PFSK-1 (cell line): ENCODE results near the gene KCNJ15.

ENCODE experiments used
- POLR2AphosphoS5 ChIP-seq: IDR thresholded peaks from 2 replicates; pipeline ENCODE4 v1.6.1; 2012; ENCODE audit warnings: low read depth, mild to moderate bottlenecking, control low read depth, low read length, moderate library complexity
- TF ChIP-seq, protein P1 (sequence below), 2 experiments: IDR thresholded peaks; 2 replicates each; pipeline versions ENCODE4 v1.6.1 to v1.8.0; 2011 to 2012; ENCODE audit warnings: low read depth in 2 of 2, low read length in 2 of 2, control low read depth in 1 of 2, inconsistent platforms in 1 of 2, mild to moderate bottlenecking in 1 of 2, moderate library complexity in 1 of 2; ENCODE audit not compliant: insufficient read depth in 1 of 2

DNA sequence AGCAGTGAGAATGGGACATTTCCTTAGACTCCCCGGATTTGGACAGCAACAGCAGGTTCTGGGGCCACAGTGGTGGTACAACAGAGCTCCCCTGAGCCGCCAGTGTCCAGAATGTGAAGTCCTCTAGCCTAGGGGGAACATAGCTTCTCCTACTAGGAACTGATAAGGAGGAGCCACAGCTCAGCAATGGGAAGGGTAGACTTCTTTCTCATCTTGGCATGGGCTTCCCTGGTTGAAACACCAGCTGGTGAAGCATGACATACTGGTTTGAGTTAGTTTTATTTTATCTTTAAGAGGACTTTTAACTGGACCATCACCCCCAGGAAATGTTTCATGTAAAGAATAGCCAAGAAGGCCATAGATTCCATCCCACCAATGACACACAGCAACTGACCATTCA, 68.4 kb downstream of the KCNJ15 start:
- no peak for TF ChIP-seq POLR2AphosphoS5
- TF ChIP-seq, protein P1, sequence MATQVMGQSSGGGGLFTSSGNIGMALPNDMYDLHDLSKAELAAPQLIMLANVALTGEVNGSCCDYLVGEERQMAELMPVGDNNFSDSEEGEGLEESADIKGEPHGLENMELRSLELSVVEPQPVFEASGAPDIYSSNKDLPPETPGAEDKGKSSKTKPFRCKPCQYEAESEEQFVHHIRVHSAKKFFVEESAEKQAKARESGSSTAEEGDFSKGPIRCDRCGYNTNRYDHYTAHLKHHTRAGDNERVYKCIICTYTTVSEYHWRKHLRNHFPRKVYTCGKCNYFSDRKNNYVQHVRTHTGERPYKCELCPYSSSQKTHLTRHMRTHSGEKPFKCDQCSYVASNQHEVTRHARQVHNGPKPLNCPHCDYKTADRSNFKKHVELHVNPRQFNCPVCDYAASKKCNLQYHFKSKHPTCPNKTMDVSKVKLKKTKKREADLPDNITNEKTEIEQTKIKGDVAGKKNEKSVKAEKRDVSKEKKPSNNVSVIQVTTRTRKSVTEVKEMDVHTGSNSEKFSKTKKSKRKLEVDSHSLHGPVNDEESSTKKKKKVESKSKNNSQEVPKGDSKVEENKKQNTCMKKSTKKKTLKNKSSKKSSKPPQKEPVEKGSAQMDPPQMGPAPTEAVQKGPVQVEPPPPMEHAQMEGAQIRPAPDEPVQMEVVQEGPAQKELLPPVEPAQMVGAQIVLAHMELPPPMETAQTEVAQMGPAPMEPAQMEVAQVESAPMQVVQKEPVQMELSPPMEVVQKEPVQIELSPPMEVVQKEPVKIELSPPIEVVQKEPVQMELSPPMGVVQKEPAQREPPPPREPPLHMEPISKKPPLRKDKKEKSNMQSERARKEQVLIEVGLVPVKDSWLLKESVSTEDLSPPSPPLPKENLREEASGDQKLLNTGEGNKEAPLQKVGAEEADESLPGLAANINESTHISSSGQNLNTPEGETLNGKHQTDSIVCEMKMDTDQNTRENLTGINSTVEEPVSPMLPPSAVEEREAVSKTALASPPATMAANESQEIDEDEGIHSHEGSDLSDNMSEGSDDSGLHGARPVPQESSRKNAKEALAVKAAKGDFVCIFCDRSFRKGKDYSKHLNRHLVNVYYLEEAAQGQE (IDR thresholded peaks at IDR 0.05; ENCODE audit: insufficient read depth in 1 of 2, low read depth in 2 of 2, low read length in 2 of 2): no peak
